PC-9 (cell line): Measurements from ENCODE around the gene GLB1L2.

Experiments used
- CTCF ChIP-seq: fragments of 200-600 bp; sonication (generic); conservative IDR thresholded peaks from 2 replicates; pipeline ENCODE4 v1.6.1; 2017; ENCODE audit warnings: mixed run types, antibody characterized with exemption, mild to moderate bottlenecking, moderate library complexity
- EZH2 ChIP-seq: fragments of 200-600 bp; sonication (generic); IDR thresholded peaks from 2 replicates; pipeline ENCODE4 v1.8.0; 2017; ENCODE audit warnings: antibody characterized with exemption, low read depth

- TF ChIP-seq EZH2: no peak
- TF ChIP-seq CTCF: no peak
Observed at GRCh38 chr11:134346976-134347350, 15.2 kb downstream of the GLB1L2 start.
